Measurements from ENCODE around the gene MBP.
A peak's percentile ranks its signal among the peaks of the same experiment; 100 is the strongest.

MBP gene

DNA sequence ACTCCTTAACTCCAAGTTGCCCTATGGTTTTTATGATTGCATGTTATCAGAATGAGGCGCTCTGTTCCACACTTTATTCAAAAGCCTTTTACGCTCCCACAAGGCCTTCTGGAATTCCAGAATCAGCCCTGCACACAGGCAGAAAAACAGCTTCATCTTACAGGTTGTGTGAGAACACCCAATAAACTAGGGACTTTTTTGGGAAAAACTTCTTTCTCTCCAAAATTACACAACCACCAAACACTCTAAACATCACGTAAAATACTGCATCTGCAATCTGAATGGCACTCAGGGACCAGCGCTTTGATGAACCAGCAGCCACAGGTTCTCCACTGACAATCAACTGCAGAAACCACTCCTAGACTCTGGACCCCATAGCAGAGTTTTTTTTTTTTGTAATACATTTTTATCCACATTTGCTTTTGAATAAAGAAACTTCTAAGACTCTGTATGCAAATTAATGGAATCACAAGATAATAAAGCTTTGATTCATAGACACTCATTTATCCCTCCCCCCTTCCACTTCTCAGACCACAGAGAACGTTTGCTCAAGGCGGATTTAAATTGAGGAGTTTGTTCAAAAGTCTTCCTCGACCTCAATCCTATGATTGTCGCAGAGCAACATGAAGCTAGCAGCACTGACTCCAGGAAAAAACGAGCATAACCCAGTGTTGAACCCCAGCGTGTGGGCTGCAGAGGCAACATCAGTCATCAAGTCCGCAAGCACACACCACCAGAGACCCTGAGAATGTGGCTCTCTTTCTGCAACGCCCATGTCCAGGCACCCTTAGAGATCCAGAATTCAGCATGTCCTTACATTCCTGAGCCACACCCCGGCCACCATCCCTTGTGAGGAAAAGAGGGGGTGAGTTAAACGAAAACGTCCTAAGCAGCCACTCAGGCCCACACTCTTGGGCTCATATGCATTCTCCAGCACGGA lies 116.5 kb downstream of the MBP start:
- no peak for DNase-seq

- no peak for DNase-seq
Observed at GRCh38 chr18:77015169-77015568, 117.4 kb downstream of the MBP start.

- no peak for DNase-seq
Observed at GRCh38 chr18:77014538-77014937, 118.0 kb downstream of the MBP start.

- DNase-seq: no peak
Observed at GRCh38 chr18:77013811-77014521, 118.6 kb downstream of the MBP start.

DNA sequence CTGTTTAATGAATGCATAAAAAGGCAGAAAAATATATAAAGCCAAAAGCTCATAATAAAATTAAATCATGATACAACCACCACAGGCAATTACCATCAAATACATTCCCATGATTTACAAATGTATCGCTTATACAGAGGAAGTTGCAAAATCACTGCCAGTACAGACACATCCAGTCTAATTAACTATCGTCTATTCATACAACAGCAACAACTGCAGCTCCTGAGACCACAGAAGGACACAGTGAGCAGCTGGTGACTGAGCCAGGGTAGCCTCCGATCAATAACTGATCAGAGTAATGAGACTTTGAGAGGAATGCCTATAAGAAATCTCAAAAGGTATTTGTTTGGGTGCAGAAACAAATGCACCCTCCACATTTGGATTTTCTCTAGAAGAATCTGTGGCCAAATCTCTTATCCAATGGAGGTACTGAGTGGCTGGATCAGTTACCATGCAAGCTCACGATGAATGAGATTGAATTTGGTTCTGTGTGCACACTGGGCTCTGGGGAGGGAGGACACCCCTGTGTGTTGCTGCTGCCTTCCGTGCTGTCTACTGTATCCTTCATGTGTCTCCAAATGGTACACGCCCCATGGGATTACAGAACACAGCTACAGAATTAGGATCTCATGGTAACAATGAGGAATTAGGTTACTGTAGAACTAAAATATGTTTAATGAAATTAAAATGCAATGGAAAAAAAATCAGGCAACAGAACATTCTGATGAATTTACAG lies 119.6 kb downstream of the MBP start:
- DNase-seq: no peak

GRCh38 chr18:77012120-77012519 lies 120.5 kb downstream of the MBP start:
- DNase-seq: no peak

DNA sequence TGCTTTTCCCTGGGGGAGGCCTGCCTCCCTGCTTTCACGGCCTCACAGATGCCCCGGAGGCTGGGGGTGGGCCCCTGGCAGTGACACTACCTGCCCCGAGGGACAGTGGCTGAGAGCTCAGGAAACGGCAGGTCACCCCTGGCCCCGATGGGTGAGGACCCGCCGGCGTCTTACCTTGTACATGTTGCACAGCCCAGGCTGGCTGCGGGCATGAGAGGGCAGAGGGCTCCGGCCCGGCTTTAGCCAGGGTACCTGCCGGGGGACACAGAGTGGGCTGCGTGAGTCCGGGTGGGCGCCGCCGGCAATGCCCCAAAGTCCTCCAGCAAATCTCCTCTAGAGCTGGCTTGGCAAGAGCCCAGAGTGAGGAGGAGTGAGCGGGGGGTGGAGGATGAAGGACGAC lies 122.9 kb downstream of the MBP start:
- DNase-seq: no peak

DNA sequence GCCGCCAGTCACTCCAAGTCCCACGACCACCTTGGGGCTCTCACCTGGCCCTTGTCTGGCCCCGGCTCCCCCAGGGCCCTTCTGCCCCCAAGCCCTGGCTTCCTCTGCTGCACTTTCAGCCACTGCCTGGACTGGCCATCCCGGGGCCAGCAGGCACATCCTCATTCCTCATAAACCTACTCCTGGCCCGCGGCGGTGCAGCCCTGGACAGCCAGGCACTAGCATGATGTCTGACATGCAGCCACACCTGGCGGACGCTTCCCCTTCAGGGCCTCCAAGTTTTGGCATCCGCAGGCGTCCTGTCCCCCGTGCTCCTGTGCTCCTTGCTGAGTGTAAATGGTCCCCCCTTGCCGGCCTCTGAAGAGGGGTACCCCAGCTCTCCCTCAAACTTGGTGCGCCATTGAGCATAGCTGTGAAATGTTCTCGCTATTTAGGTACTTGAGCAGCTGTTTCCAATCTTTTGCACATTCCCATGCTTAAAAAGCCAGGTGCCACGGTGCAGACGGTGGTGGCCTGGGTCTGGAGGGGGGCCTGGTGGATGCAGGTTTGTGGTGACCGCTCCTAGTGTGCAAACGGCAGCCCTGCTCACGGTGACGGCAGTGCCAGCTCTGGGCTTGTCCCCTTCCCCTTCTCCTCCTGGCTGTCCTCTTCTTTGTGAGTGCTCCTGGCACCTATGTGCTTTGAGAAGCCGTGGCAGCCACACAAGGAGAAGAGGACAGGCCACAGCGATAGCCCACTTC lies 123.8 kb downstream of the MBP start:
- no peak for DNase-seq

GRCh38 chr18:77008006-77008405 lies 124.6 kb downstream of the MBP start:
- DNase-seq: no peak

DNA sequence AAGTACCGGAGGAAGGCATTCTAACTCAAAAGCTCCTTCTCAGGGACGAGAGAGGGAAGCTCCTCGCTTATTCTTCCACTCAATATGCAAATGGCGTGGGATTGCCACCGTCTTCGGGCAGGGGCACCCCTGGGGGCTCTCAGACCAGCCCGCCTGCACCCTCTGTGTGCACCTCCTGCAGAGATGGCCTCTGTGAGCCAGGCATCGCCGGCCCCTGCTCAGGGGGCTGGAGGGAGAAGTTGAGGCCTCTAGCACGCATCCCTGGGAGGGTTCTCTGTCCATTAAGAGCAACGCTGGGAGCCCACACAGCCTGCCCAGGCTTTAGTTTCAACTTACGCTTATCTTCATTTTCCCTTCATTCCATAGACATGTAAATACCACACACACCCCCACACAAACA lies 125.3 kb downstream of the MBP start:
- no peak for DNase-seq

GRCh38 chr18:77006305-77007175 lies 126.0 kb downstream of the MBP start:
- no peak for DNase-seq

- no peak for DNase-seq
Observed at GRCh38 chr18:77005651-77006195, 126.9 kb downstream of the MBP start.

DNA sequence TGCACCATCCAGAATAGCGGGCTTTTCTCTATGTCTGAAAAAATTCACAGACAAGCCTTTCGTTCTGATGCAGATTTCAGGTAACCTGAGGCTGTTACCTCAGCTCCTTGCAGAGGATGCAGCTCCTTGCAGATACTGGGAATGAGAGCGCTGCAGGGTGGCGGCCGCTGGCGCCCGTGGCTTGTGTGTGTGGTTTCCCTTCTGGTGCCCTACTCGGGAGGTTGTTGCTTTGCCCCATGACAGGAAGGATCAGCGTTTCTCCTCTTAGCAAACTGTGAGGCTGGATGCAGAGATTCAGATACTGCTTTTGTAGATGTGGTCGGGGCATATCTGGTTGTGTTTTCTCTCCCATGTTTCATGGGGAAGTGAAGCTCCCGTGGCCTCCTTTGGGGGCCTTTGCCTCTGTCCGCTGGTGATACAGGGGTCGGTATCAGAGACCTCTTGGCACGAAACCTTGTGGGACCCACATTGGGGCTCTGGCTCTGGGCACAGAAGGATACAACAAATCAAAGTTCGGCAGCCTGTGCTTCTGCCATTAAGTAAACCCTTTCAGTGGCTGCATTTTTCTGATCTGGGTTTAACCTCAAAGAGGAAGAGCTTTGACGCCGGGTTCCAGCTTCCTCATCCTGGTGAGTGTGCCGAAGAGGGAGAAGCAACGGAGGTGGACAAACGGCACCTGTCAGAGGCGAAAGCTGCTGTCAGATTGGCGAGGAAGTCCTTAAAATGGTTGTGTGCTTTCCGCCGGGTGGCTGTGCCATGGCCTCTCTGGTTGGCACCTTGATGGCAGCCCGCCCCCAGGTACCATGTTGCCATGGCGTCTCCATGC lies 127.8 kb downstream of the MBP start:
- peak; percentile 6 for DNase-seq

- DNase-seq: no peak
Observed at GRCh38 chr18:77003316-77003715, 129.3 kb downstream of the MBP start.

- DNase-seq: no peak
Observed at GRCh38 chr18:77002496-77002895, 130.1 kb downstream of the MBP start.

GRCh38 chr18:77001979-77002378 lies 130.6 kb downstream of the MBP start:
- DNase-seq: no peak

DNA sequence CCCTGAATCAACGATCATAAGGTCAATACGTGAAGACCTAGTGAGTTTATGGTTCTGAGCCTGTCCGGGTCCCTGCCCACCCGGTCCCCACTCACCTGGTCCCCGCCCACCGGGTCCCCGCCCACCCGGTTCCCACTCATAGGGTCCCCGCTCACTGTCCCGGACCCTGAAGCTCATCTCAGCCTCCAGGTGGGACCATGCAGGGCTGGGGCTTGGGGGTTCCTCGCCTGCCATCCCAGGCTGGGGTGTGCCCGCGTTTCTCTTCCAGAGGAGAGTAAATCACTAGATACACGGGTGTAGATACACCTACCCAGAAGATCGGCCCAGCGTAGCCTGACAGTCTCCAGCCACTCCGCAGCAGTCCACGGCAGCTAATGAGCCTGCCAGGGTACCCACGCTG lies 131.5 kb downstream of the MBP start:
- DNase-seq: no peak

GRCh38 chr18:77000527-77000926 lies 132.1 kb downstream of the MBP start:
- peak; percentile 60 for DNase-seq

- no peak for DNase-seq
Observed at GRCh38 chr18:76999077-76999476, 133.5 kb downstream of the MBP start.
